ENCODE measurements around the gene THTPA. TPM values are rescaled to one million over a fixed set of nuclear protein-coding genes. Genes with fewer than 3 reads are reported as not detected.

Gene THTPA
- total RNA-seq, 1 donor from 2014 or later = 6.9 TPM

DNA sequence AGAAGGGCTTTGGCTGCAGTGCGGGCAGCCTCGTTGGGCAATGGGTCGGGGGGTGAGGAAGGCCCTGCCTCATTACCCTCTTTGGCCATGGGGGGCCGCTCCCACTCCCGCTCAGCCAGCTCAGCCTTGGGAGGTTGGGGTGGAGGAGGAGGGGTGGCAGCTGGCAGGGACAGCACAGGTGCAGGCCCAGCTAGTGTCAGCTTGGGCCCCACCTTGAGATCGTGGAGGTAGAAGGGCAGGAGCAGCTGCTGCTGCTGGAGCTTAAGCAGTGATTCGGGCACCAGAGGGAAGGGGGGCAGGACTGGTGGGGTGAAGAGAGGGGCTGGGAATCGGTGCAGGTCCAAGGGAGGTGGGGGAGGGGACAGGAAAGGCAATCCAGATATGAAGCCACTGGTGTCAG lies 30.5 kb upstream of the THTPA start:
- no peak for TF ChIP-seq CTCF (IDR thresholded peaks at IDR 0.05; ENCODE audit: unreplicated experiment)
- Mint-ChIP-seq H3K36me3 (ENCODE audit: low read depth, unreplicated experiment) (peaks cover 41% of the 10 kb centered on the region), H3K4me1 (ENCODE audit: unreplicated experiment) (peaks cover 30% of the 10 kb centered on the region), H3K27me3 (ENCODE audit: unreplicated experiment) (peaks cover 18% of the 10 kb centered on the region), H3K4me3 (ENCODE audit: unreplicated experiment) (no peak overlapping the region), H3K27ac (ENCODE audit: unreplicated experiment) (no peak overlapping the region), H3K9me3 (ENCODE audit: unreplicated experiment) (no peaks in the 10 kb centered on the region)
- no peak for DNase-seq (ENCODE audit: low spot score)

DNA sequence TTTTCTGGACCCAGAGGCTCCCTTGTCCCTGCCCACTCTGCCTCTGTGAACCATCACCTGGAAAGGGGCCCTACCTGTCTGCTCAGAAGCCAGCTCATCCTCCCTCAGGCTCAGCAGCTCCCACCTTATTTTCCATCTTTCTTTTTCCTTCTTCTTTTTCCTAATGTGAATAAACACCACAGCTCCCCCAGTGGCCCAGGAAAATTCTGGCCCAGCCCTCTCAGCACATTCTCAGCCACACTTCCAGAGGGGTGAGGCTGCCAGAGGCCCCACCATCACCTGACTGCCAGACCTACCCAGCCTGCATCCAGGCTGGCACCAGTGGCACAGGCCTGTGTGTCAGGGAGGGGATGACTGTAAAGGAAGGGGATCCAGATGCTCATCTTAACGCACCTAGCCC lies 27.5 kb upstream of the THTPA start:
- Mint-ChIP-seq H3K4me1 (ENCODE audit: unreplicated experiment) (peaks cover 42% of the 10 kb centered on the region), H3K9me3 (ENCODE audit: unreplicated experiment) (no peaks in the 10 kb centered on the region), H3K36me3 (ENCODE audit: low read depth, unreplicated experiment) (peaks cover 35% of the 10 kb centered on the region), H3K27me3 (ENCODE audit: unreplicated experiment) (peaks cover 27% of the 10 kb centered on the region), H3K27ac (ENCODE audit: unreplicated experiment) (peak overlapping the region; percentile 67), H3K4me3 (ENCODE audit: unreplicated experiment) (peak overlapping the region; percentile 82)
- peak; percentile 13 for TF ChIP-seq CTCF (IDR thresholded peaks at IDR 0.05; ENCODE audit: unreplicated experiment)
- no peak for DNase-seq (ENCODE audit: low spot score)

DNA sequence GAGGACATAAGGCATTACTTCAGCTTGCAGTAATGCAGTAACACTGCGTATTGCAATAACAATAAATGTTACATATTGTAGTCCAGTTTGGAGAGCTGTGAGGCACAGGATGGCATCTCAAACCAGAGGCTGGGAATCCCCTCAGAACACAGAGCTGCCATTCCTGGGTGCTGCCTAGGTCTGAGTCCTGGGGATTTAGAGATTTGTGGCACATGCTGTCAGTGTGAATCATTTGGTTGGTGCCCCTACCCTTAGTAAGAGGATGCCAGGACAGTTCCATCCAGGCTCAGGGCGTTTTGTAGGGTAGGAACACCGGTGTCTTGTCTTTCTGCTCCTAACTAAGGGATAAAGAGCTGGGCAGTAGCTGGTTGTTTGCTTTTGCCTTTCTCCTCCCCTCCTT lies 27.1 kb upstream of the THTPA start:
- TF ChIP-seq CTCF (IDR thresholded peaks at IDR 0.05; ENCODE audit: unreplicated experiment) = no peak
- peaks cover 42% of the 10 kb centered on the region for H3K4me1 Mint-ChIP-seq (ENCODE audit: unreplicated experiment)
- H3K27me3 Mint-ChIP-seq (ENCODE audit: unreplicated experiment) = peaks cover 27% of the 10 kb centered on the region
- H3K4me3 Mint-ChIP-seq (ENCODE audit: unreplicated experiment) = no peak overlapping the region
- DNase-seq (ENCODE audit: low spot score) = no peak
- no peaks in the 10 kb centered on the region for H3K9me3 Mint-ChIP-seq (ENCODE audit: unreplicated experiment)
- H3K27ac Mint-ChIP-seq (ENCODE audit: unreplicated experiment) = peak overlapping the region; percentile 90
- peaks cover 39% of the 10 kb centered on the region for H3K36me3 Mint-ChIP-seq (ENCODE audit: low read depth, unreplicated experiment)

- no peaks in the 10 kb centered on the region for H3K9me3 Mint-ChIP-seq (ENCODE audit: unreplicated experiment)
- peaks cover 38% of the 10 kb centered on the region for H3K36me3 Mint-ChIP-seq (ENCODE audit: low read depth, unreplicated experiment)
- no peak for DNase-seq (ENCODE audit: low spot score)
- H3K4me1 Mint-ChIP-seq (ENCODE audit: unreplicated experiment) = peaks cover 42% of the 10 kb centered on the region
- peak overlapping the region; percentile 11 for H3K4me3 Mint-ChIP-seq (ENCODE audit: unreplicated experiment)
- H3K27ac Mint-ChIP-seq (ENCODE audit: unreplicated experiment) = peak overlapping the region; percentile 90
- TF ChIP-seq CTCF (IDR thresholded peaks at IDR 0.05; ENCODE audit: unreplicated experiment) = no peak
- peaks cover 29% of the 10 kb centered on the region for H3K27me3 Mint-ChIP-seq (ENCODE audit: unreplicated experiment)
These were observed 25.6 kb upstream of the THTPA start for GRCh38 chr14:23530375-23531055.

- no peaks in the 10 kb centered on the region for H3K9me3 Mint-ChIP-seq (ENCODE audit: unreplicated experiment)
- DNase-seq (ENCODE audit: low spot score) = no peak
- H3K27me3 Mint-ChIP-seq (ENCODE audit: unreplicated experiment) = peaks cover 27% of the 10 kb centered on the region
- TF ChIP-seq CTCF (IDR thresholded peaks at IDR 0.05; ENCODE audit: unreplicated experiment) = no peak
- H3K36me3 Mint-ChIP-seq (ENCODE audit: low read depth, unreplicated experiment) = peaks cover 38% of the 10 kb centered on the region
- peaks cover 37% of the 10 kb centered on the region for H3K4me1 Mint-ChIP-seq (ENCODE audit: unreplicated experiment)
- peak overlapping the region; percentile 35 for H3K4me3 Mint-ChIP-seq (ENCODE audit: unreplicated experiment)
- H3K27ac Mint-ChIP-seq (ENCODE audit: unreplicated experiment) = peak overlapping the region; percentile 90
These were observed 24.7 kb upstream of the THTPA start for GRCh38 chr14:23531391-23531790.
